PFSK-1 (cell line): ENCODE measurements around the gene TLK1.

Source experiments
- FOXP2 ChIP-seq: optimal IDR thresholded peaks from 2 replicates; pipeline ENCODE3; 2011; ENCODE audit warnings: borderline replicate concordance, control low read depth, inconsistent platforms; ENCODE audit not compliant: insufficient read depth; ENCODE audit errors: extremely low read length, extremely low read depth
- POLR2AphosphoS5 ChIP-seq: IDR thresholded peaks from 2 replicates; pipeline ENCODE4 v1.6.1; 2012; ENCODE audit warnings: low read depth, mild to moderate bottlenecking, control low read depth, low read length, moderate library complexity
- REST ChIP-seq, 2 experiments: IDR thresholded peaks; 2 replicates each; pipeline versions ENCODE4 v1.6.1 to v1.8.0; 2011 to 2012; ENCODE audit warnings: low read depth in 2 of 2, low read length in 2 of 2, control low read depth in 1 of 2, inconsistent platforms in 1 of 2, mild to moderate bottlenecking in 1 of 2, moderate library complexity in 1 of 2; ENCODE audit not compliant: insufficient read depth in 1 of 2
- SIN3A ChIP-seq: IDR thresholded peaks from 2 replicates; pipeline ENCODE4 v1.6.1; 2012; ENCODE audit warnings: mild to moderate bottlenecking, low read length, moderate library complexity, borderline replicate concordance; ENCODE audit not compliant: insufficient read depth
- TAF1 ChIP-seq: IDR thresholded peaks from 2 replicates; pipeline ENCODE4 v1.6.1; 2012; ENCODE audit warnings: low read length, control low read depth, borderline replicate concordance; ENCODE audit not compliant: insufficient read depth

The TLK1 gene

GRCh38 chr2:170975127-170975942, 185.4 kb downstream of the TLK1 start:
- no peak for TF ChIP-seq REST (IDR thresholded peaks at IDR 0.05; ENCODE audit: insufficient read depth in 1 of 2, low read depth in 2 of 2, low read length in 2 of 2)
- TF ChIP-seq FOXP2, result no peak
- TF ChIP-seq POLR2AphosphoS5, result no peak
- TF ChIP-seq TAF1, result no peak
- no peak for TF ChIP-seq SIN3A

- TF ChIP-seq REST (IDR thresholded peaks at IDR 0.05; ENCODE audit: insufficient read depth in 1 of 2, low read depth in 2 of 2, low read length in 2 of 2) (no peak), FOXP2 (no peak), SIN3A (no peak), TAF1 (no peak), POLR2AphosphoS5 (no peak)
Measured at GRCh38 chr2:170974304-170974993, 186.2 kb downstream of the TLK1 start.

- TF ChIP-seq POLR2AphosphoS5, result 0 out of 2 replicates have a peak, but pooled peaks have one; percentile 27
- TF ChIP-seq TAF1, result no peak
- TF ChIP-seq FOXP2, result peak; percentile 78
- TF ChIP-seq REST (IDR thresholded peaks at IDR 0.05; ENCODE audit: insufficient read depth in 1 of 2, low read depth in 2 of 2, low read length in 2 of 2), result no peak
- TF ChIP-seq SIN3A, result no peak
Measured at GRCh38 chr2:170973492-170974303, 187.0 kb downstream of the TLK1 start.

- TF ChIP-seq SIN3A, result no peak
- TF ChIP-seq TAF1, result no peak
- TF ChIP-seq POLR2AphosphoS5, result no peak; the same call in 1 of the 2 replicates
- no peak for TF ChIP-seq FOXP2
- TF ChIP-seq REST (IDR thresholded peaks at IDR 0.05; ENCODE audit: insufficient read depth in 1 of 2, low read depth in 2 of 2, low read length in 2 of 2), result no peak
Measured at GRCh38 chr2:170973225-170973491, 187.5 kb downstream of the TLK1 start.
